ENCODE results near the gene FYB1. TPM values are rescaled to one million over a fixed set of nuclear protein-coding genes. Genes with fewer than 3 reads are reported as not detected.

The FYB1 gene
- total RNA-seq, 1 donor from 2014 or later: 74.1 TPM

DNA sequence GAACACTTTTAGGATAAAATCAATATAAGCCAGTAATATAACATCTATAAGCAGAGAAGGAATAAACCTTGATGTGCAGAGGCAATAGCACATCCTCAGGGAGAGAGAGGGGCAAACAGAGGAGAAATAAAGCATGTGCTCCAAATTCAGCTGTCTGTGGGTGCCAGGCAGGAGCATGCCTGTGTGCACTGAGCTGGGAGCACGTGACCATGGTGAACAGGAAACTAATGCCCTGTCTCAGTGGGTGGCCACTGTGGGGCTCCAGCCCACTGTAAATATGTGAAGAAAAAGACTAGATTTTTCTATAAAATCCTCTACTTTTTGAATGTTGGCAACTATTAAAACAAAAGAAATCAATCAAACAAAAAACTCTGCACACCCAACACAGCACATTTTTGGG is 55.3 kb downstream of the FYB1 start:
- H3K4me1 ChIP-seq: no peaks in the 10 kb centered on the region
- H3K27me3 ChIP-seq: no peaks in the 10 kb centered on the region
- no peak overlapping the region for H3K4me3 ChIP-seq
- TF ChIP-seq, protein P1, sequence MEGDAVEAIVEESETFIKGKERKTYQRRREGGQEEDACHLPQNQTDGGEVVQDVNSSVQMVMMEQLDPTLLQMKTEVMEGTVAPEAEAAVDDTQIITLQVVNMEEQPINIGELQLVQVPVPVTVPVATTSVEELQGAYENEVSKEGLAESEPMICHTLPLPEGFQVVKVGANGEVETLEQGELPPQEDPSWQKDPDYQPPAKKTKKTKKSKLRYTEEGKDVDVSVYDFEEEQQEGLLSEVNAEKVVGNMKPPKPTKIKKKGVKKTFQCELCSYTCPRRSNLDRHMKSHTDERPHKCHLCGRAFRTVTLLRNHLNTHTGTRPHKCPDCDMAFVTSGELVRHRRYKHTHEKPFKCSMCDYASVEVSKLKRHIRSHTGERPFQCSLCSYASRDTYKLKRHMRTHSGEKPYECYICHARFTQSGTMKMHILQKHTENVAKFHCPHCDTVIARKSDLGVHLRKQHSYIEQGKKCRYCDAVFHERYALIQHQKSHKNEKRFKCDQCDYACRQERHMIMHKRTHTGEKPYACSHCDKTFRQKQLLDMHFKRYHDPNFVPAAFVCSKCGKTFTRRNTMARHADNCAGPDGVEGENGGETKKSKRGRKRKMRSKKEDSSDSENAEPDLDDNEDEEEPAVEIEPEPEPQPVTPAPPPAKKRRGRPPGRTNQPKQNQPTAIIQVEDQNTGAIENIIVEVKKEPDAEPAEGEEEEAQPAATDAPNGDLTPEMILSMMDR (IDR thresholded peaks at IDR 0.05): no peak
- no peaks in the 10 kb centered on the region for H3K36me3 ChIP-seq
- intact Hi-C loops (cut with DNase I): no loop called here
- H3K9me3 ChIP-seq: no peaks in the 10 kb centered on the region
- H3K27ac ChIP-seq: no peak overlapping the region
- DNase-seq (ENCODE audit: low spot score in 2 of 2): no peak

DNA sequence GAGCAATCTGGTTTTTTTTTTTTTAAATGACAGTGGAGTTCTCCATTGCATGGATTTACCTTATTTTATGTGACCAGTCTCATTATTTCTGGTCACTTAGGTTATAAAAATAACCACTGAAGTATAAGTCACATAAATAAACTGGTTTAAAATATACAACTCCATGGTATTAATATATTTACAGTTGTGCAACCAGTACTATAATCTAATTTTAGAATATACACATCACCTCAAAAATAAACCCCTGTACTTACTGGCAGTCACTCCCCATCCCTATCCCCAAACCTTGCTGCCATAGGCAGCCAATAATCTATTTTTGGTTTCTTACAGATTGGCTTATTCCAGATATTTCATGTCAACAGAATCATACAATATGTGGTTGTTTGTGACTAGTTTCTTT is 57.8 kb downstream of the FYB1 start:
- Histone ChIP-seq H3K4me1 (no peaks in the 10 kb centered on the region), H3K27me3 (no peaks in the 10 kb centered on the region), H3K27ac (no peak overlapping the region), H3K9me3 (no peaks in the 10 kb centered on the region), H3K4me3 (no peak overlapping the region), H3K36me3 (no peaks in the 10 kb centered on the region)
- no peak for DNase-seq (ENCODE audit: low spot score in 2 of 2)
- intact Hi-C loops (cut with DNase I): no loop called here
- TF ChIP-seq, protein P1 (IDR thresholded peaks at IDR 0.05): no peak

DNA sequence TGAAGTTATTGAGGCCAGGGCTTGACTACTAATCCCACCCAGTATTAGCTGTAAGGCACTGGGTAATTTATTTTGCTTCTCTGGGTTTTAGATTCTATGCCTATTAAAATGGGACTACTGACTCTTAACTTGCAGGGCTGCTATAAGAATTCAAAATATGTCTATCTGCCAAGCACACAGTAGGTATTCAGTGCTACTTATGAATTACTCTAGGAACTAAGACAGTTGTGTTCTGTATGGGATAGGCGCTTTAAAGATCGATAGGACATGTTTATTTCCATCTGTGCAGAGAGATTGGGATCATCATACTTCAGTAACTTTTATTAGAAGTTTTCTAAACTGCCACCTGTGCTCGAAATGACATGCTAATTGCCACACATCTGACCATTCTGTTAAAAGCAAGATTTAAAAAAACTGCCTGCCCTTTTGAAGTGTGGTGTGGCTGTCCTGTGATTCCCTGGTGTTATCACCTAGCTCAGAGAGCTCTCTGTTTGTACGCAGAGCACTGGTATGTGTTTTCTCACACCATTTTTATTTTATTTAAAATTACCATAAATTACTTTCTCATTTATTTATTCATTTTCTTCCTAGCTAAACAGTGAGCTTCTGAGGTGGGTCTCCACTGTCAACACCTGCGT is 58.7 kb downstream of the FYB1 start:
- H3K4me3 ChIP-seq: no peak overlapping the region
- no peaks in the 10 kb centered on the region for H3K27me3 ChIP-seq
- H3K4me1 ChIP-seq: no peaks in the 10 kb centered on the region
- H3K9me3 ChIP-seq: no peaks in the 10 kb centered on the region
- no peaks in the 10 kb centered on the region for H3K36me3 ChIP-seq
- TF ChIP-seq, protein P1 (IDR thresholded peaks at IDR 0.05): no peak
- no peak overlapping the region for H3K27ac ChIP-seq
- DNase-seq (ENCODE audit: low spot score in 2 of 2): no peak
- intact Hi-C loops (cut with DNase I): no loop called here

DNA sequence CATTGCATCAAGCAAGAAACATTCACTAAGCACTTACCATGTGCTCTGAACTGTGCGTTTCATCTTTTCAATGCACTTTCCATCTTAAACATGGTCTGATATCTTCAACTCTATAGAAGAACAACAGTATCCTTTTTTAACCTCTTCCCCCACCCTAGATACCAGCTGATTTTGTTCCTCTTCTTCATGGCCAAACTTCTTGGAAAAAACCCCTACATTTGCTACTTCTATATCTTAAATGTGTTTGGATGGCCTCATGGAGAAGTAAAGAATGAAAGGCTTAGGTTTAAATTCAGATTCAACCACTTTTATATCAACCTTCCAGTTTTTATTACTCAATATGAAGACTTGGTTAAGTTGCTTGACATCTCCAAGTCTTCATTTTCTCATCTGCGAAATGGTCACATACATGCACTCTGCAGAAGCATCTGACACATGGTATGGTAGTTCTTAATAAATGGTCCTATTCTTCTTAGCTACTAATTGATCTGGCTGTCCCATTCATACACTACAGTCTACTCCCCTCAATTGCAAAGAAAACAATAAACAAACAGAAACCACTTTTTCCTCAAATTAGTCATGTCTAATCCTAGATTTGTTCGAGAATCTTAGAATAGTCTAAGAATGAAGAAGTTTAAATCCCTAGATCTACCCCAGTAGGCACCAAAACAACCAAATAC is 59.4 kb downstream of the FYB1 start:
- no peak for DNase-seq (ENCODE audit: low spot score in 2 of 2)
- TF ChIP-seq, protein P1 (IDR thresholded peaks at IDR 0.05): no peak
- H3K4me1 ChIP-seq: no peaks in the 10 kb centered on the region
- H3K27me3 ChIP-seq: no peaks in the 10 kb centered on the region
- intact Hi-C loops (cut with DNase I): no loop called here
- H3K9me3 ChIP-seq: no peaks in the 10 kb centered on the region
- H3K27ac ChIP-seq: no peak overlapping the region
- no peak overlapping the region for H3K4me3 ChIP-seq
- H3K36me3 ChIP-seq: no peaks in the 10 kb centered on the region

DNA sequence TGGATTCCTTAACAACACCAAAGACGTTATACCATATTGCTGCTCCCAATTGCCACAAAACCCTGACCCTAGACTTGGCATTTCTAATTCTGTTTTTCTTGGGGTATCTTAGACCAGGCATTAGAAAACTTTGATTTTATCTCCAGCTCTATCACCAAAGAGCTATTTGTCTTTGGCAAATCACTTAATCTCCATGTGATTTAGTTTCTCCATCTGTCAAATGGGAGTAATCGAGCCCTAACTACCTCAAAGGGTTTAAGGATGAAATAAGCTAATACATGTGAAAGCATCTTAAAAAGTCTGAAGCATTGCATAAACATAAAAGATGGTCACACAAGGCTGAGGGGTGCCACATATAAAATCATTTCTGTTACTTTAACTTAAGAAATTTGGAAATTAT is 60.6 kb downstream of the FYB1 start:
- Histone ChIP-seq H3K36me3 (no peaks in the 10 kb centered on the region), H3K4me3 (no peak overlapping the region), H3K4me1 (no peaks in the 10 kb centered on the region), H3K27me3 (no peaks in the 10 kb centered on the region), H3K27ac (no peak overlapping the region), H3K9me3 (no peaks in the 10 kb centered on the region)
- DNase-seq (ENCODE audit: low spot score in 2 of 2): no peak
- intact Hi-C loops (cut with DNase I): no loop called here
- TF ChIP-seq, protein P1 (IDR thresholded peaks at IDR 0.05): no peak
